Fibroblast of lung (primary cell): ENCODE measurements around the gene UTS2R. TPM values are rescaled to one million over a fixed set of nuclear protein-coding genes. Genes with fewer than 3 reads are reported as not detected.

Experiments used
- DNase-seq, 2 donors: peaks; one replicate each; pipeline versions ENCODE4 v3.0.0 to v3.0.0-alpha.2; 2010; ENCODE audit warnings: low read depth in 2 of 2
- H2AFZ ChIP-seq: 2 replicates; pipeline ENCODE4 v1.5.1; 2012; ENCODE audit warnings: low read length, control low read depth, inconsistent platforms
- H3K27ac ChIP-seq: 2 replicates; pipeline ENCODE4 v1.5.1; 2011; ENCODE audit warnings: low read length, control low read depth; ENCODE audit not compliant: insufficient read depth
- H3K27me3 ChIP-seq: 2 replicates; pipeline ENCODE4 v1.5.1; 2011; ENCODE audit warnings: mild to moderate bottlenecking, low read length; ENCODE audit not compliant: control insufficient read depth, insufficient read depth
- H3K36me3 ChIP-seq: 2 replicates; pipeline ENCODE4 v1.5.1; 2011; ENCODE audit warnings: low read length; ENCODE audit not compliant: control insufficient read depth, insufficient read depth
- H3K4me1 ChIP-seq: 2 replicates; pipeline ENCODE4 v1.5.1; 2011; ENCODE audit warnings: low read length; ENCODE audit not compliant: control insufficient read depth, insufficient read depth; ENCODE audit errors: extremely low read depth
- H3K4me2 ChIP-seq: 2 replicates; pipeline ENCODE4 v1.5.1; 2011; ENCODE audit warnings: low read length, control low read depth; ENCODE audit not compliant: insufficient read depth; ENCODE audit errors: extremely low read depth
- H3K4me3 ChIP-seq, 4 experiments: fragments of 200-600 bp in 1 of 4; sonication (generic) in 1 of 4; replicated peaks in 1 of 4; 2 replicates each; pipeline ENCODE4 v1.5.1; 2011 to 2016; ENCODE audit warnings: low read length in 4 of 4, low read depth in 3 of 4, mild to moderate bottlenecking in 3 of 4, control low read depth in 2 of 4, inconsistent platforms in 1 of 4, mixed read lengths in 1 of 4; ENCODE audit not compliant: insufficient read depth in 1 of 4; ENCODE audit errors: control extremely low read depth in 1 of 4
- H3K79me2 ChIP-seq: 2 replicates; pipeline ENCODE4 v1.5.1; 2012; ENCODE audit warnings: mild to moderate bottlenecking, low read length, inconsistent platforms; ENCODE audit not compliant: control insufficient read depth, insufficient read depth
- H3K9ac ChIP-seq: 2 replicates; pipeline ENCODE4 v1.5.1; 2011; ENCODE audit warnings: mild to moderate bottlenecking, low read length, control low read depth; ENCODE audit not compliant: insufficient read depth
- H3K9me3 ChIP-seq: 2 replicates; pipeline ENCODE4 v1.5.1; 2012; ENCODE audit warnings: low read depth, low read length; ENCODE audit not compliant: control insufficient read depth, insufficient read depth
- H4K20me1 ChIP-seq: 2 replicates; pipeline ENCODE4 v1.5.1; 2011; ENCODE audit warnings: low read length; ENCODE audit not compliant: control insufficient read depth, insufficient read depth; ENCODE audit errors: extremely low read depth
- CTCF ChIP-seq, 2 donors: IDR thresholded peaks in 1 of 2; conservative IDR thresholded peaks in 1 of 2; 1 replicate in 1 of 2; 2 replicates in 1 of 2; pipeline ENCODE4 v1.5.1; 2011 to 2012; ENCODE audit warnings: low read length in 2 of 2, control low read depth in 1 of 2, inconsistent platforms in 1 of 2, low read depth in 1 of 2, mild to moderate bottlenecking in 1 of 2
- EZH2 ChIP-seq: IDR thresholded peaks from 2 replicates; pipeline ENCODE4 v1.5.1; 2012; ENCODE audit warnings: low read length, control low read depth, mild to moderate bottlenecking; ENCODE audit errors: missing control alignments
- polyA plus RNA-seq, 2 donors: library from polyadenylated mRNA; depleted of rRNA in 1 of 2; stranded (reverse) in 1 of 2; unstranded in 1 of 2; fragments of >200 nt; gene quantifications; 2 replicates each; pipeline ENCODE4 v1.2.1, GENCODE V29; 2011 to 2012; ENCODE audit warnings: missing spikeins in 1 of 2
- total RNA-seq: library from RNA; depleted of rRNA; stranded (reverse); fragments of >200 nt; gene quantifications from 2 replicates; pipeline ENCODE4 v1.2.1, GENCODE V29; 2014

UTS2R gene
- total and polyA plus RNA-seq, 2 donors (not counting 1 experiment from before 2014, with no cell fraction given), result not detected

- H4K20me1 ChIP-seq, result no peaks in the 10 kb centered on the region
- no peaks in the 10 kb centered on the region for H3K36me3 ChIP-seq
- H3K9me3 ChIP-seq, result no peaks in the 10 kb centered on the region
- H3K9ac ChIP-seq, result no peak overlapping the region
- no peak overlapping the region for H2AFZ ChIP-seq
- no peak for DNase-seq
- H3K27me3 ChIP-seq, result no peaks in the 10 kb centered on the region
- no peak overlapping the region for H3K27ac ChIP-seq
- TF ChIP-seq CTCF (conservative IDR thresholded peaks at IDR 0.05 in 1 of 2, IDR thresholded peaks at IDR 0.05 in 1 of 2; ENCODE audit: low read depth in 1 of 2, low read length in 2 of 2) (no peak), EZH2 (no peak)
- no peak overlapping the region for H3K4me2 ChIP-seq
- H3K4me1 ChIP-seq, result peaks cover 7% of the 10 kb centered on the region
- no peak overlapping the region for H3K4me3 ChIP-seq
- no peaks in the 10 kb centered on the region for H3K79me2 ChIP-seq
Measured at GRCh38 chr17:82325286-82326180, 46.0 kb upstream of the UTS2R start.

GRCh38 chr17:82327289-82327688 lies 44.3 kb upstream of the UTS2R start:
- Histone ChIP-seq H3K9ac (no peak overlapping the region), H3K9me3 (no peaks in the 10 kb centered on the region), H4K20me1 (no peaks in the 10 kb centered on the region), H2AFZ (no peak overlapping the region), H3K36me3 (no peaks in the 10 kb centered on the region), H3K27me3 (no peaks in the 10 kb centered on the region), H3K27ac (no peak overlapping the region), H3K4me2 (no peak overlapping the region), H3K4me3 (no peak overlapping the region), H3K79me2 (no peaks in the 10 kb centered on the region), H3K4me1 (peaks cover 9% of the 10 kb centered on the region)
- DNase-seq, result no peak
- TF ChIP-seq EZH2, result no peak
- TF ChIP-seq CTCF (conservative IDR thresholded peaks at IDR 0.05 in 1 of 2, IDR thresholded peaks at IDR 0.05 in 1 of 2; ENCODE audit: low read depth in 1 of 2, low read length in 2 of 2), result no peak

- TF ChIP-seq CTCF (conservative IDR thresholded peaks at IDR 0.05 in 1 of 2, IDR thresholded peaks at IDR 0.05 in 1 of 2; ENCODE audit: low read depth in 1 of 2, low read length in 2 of 2) (no peak), EZH2 (no peak)
- Histone ChIP-seq H3K36me3 (no peaks in the 10 kb centered on the region), H3K27me3 (no peaks in the 10 kb centered on the region), H3K4me3 (no peak overlapping the region), H3K9me3 (no peaks in the 10 kb centered on the region), H3K4me1 (peaks cover 10% of the 10 kb centered on the region), H3K9ac (no peak overlapping the region), H3K27ac (no peak overlapping the region), H3K79me2 (no peaks in the 10 kb centered on the region), H2AFZ (no peak overlapping the region), H4K20me1 (no peaks in the 10 kb centered on the region), H3K4me2 (no peak overlapping the region)
- DNase-seq, result no peak
Measured at GRCh38 chr17:82327757-82328140, 43.8 kb upstream of the UTS2R start.
